Measurements from ENCODE around the gene EEA1.

- TF ChIP-seq POLR2A (IDR thresholded peaks at IDR 0.05) (no peak), CTCF (IDR thresholded peaks at IDR 0.05) (no peak), POLR2AphosphoS5 (IDR thresholded peaks at IDR 0.05) (no peak)
Observed at GRCh38 chr12:92953747-92954146, 24.7 kb upstream of the EEA1 start.
